ENCODE measurements around the gene GRM8.

Gene GRM8

DNA sequence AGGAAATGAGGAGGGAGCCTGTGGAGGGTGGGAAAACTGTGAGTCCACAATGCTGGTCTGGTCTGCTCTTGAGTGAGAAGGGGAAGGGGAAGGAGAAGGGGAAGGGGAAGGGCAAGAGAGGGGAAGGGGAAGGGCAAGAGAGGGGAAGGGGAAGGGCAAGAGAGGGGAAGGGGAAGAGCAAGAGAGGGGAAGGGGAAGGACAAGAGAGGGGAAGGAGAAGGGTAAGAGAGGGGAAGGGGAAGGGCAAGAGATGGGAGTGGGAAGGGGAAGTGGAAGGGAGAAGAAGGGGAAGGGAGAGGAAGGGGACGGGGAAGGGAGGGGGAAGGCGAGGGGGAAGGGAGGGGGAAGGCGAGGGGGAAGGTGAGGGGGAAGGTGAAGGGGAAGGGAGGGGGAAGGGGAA, 213.2 kb downstream of the GRM8 start:
- TF ChIP-seq TAF1 (IDR thresholded peaks at IDR 0.05; ENCODE audit: borderline replicate concordance, insufficient read depth, low read length) (no peak), FOXP2 (optimal IDR thresholded peaks at IDR 0.05; ENCODE audit: borderline replicate concordance, extremely low read depth, extremely low read length, insufficient read depth) (no peak), POLR2AphosphoS5 (IDR thresholded peaks at IDR 0.05; ENCODE audit: low read depth, low read length) (no peak), SIN3A (IDR thresholded peaks at IDR 0.05; ENCODE audit: borderline replicate concordance, insufficient read depth, low read length) (no peak)
- TF ChIP-seq, protein P1, sequence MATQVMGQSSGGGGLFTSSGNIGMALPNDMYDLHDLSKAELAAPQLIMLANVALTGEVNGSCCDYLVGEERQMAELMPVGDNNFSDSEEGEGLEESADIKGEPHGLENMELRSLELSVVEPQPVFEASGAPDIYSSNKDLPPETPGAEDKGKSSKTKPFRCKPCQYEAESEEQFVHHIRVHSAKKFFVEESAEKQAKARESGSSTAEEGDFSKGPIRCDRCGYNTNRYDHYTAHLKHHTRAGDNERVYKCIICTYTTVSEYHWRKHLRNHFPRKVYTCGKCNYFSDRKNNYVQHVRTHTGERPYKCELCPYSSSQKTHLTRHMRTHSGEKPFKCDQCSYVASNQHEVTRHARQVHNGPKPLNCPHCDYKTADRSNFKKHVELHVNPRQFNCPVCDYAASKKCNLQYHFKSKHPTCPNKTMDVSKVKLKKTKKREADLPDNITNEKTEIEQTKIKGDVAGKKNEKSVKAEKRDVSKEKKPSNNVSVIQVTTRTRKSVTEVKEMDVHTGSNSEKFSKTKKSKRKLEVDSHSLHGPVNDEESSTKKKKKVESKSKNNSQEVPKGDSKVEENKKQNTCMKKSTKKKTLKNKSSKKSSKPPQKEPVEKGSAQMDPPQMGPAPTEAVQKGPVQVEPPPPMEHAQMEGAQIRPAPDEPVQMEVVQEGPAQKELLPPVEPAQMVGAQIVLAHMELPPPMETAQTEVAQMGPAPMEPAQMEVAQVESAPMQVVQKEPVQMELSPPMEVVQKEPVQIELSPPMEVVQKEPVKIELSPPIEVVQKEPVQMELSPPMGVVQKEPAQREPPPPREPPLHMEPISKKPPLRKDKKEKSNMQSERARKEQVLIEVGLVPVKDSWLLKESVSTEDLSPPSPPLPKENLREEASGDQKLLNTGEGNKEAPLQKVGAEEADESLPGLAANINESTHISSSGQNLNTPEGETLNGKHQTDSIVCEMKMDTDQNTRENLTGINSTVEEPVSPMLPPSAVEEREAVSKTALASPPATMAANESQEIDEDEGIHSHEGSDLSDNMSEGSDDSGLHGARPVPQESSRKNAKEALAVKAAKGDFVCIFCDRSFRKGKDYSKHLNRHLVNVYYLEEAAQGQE (IDR thresholded peaks at IDR 0.05; ENCODE audit: insufficient read depth in 1 of 2, low read depth in 2 of 2, low read length in 2 of 2), result no peak

DNA sequence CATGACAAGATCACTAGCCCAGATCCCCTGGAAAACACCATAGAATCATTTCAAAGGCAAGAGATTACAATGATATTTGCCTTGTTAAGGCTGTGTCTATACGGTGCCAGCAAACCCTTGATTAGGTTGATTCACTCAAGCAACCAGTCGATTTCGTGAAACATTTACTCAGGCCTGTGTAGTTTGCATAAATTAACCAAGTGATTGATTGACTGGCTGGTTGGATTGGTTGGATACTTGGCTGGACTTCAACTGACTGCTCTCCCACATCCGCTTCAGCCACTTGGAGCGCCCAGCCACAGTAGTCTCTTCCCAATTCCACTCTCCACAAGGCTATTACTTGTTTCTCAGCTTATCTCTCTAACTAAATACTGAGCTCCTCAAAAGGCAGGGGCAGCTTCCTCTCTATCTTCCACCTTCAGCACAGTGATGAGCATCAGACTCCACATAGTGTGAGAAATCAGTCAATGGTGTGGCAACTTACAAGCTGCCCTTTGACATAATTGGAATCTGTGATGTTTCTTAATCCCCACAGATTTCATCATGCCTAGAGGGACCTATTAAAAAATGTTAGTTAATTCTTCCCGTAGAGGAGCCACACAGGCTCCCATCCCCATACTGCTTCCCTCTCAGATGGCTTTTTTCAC, 217.4 kb downstream of the GRM8 start:
- TF ChIP-seq SIN3A (IDR thresholded peaks at IDR 0.05; ENCODE audit: borderline replicate concordance, insufficient read depth, low read length), result no peak
- no peak for TF ChIP-seq POLR2AphosphoS5 (IDR thresholded peaks at IDR 0.05; ENCODE audit: low read depth, low read length)
- TF ChIP-seq FOXP2 (optimal IDR thresholded peaks at IDR 0.05; ENCODE audit: borderline replicate concordance, extremely low read depth, extremely low read length, insufficient read depth), result no peak
- no peak for TF ChIP-seq TAF1 (IDR thresholded peaks at IDR 0.05; ENCODE audit: borderline replicate concordance, insufficient read depth, low read length)
- TF ChIP-seq, protein P1 (IDR thresholded peaks at IDR 0.05; ENCODE audit: insufficient read depth in 1 of 2, low read depth in 2 of 2, low read length in 2 of 2), result no peak

DNA sequence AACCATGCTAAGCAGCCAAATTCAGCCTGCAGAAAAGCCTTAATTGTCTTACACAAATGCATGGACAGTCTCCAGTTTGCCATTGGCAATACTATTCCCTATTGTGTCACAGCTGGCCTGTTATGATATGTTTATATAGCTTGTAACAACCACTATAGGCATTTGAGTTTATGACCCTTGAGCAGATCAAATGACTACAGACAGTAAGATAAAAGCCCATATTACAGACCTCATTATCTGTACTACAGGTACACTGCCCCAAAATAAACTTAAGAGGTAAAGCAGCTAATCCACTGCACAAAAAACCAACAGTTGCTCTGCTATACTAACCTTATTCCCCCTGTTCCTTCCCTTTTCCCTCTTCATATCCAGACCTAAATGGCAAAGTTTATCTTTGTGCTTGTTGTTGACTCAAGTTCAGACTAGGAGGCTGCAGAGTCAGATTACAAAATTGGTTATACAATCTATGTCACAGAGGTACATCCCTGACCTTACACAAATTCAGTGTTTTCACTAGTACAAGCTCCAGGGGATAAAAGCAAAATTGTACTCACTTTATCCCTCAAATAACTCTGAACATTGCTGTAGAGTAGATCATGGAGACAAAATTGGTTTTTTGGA, 218.4 kb downstream of the GRM8 start:
- TF ChIP-seq TAF1 (IDR thresholded peaks at IDR 0.05; ENCODE audit: borderline replicate concordance, insufficient read depth, low read length), result no peak
- TF ChIP-seq FOXP2 (optimal IDR thresholded peaks at IDR 0.05; ENCODE audit: borderline replicate concordance, extremely low read depth, extremely low read length, insufficient read depth), result no peak
- TF ChIP-seq SIN3A (IDR thresholded peaks at IDR 0.05; ENCODE audit: borderline replicate concordance, insufficient read depth, low read length), result no peak
- TF ChIP-seq, protein P1 (IDR thresholded peaks at IDR 0.05; ENCODE audit: insufficient read depth in 1 of 2, low read depth in 2 of 2, low read length in 2 of 2), result no peak
- no peak for TF ChIP-seq POLR2AphosphoS5 (IDR thresholded peaks at IDR 0.05; ENCODE audit: low read depth, low read length)

DNA sequence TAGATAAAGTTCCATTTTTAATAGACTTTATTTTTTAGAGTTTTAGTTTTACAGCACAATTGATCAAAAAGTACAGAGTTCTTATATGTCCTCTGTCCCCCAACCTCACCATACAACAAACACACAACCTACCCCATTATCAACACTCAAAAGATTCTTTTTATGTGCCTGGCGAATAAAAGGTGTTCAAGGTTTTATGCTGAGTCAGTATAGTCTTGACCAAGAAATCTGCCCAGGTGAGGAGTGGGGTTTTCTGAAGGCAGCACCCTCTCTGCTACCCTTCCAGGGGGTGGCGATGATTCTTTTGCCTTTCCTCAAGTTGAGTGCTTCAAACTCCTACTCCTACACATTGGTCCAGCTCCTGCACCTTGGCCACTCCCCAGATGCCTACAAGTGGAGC, 222.9 kb downstream of the GRM8 start:
- TF ChIP-seq, protein P1 (IDR thresholded peaks at IDR 0.05; ENCODE audit: insufficient read depth in 1 of 2, low read depth in 2 of 2, low read length in 2 of 2), result no peak
- TF ChIP-seq POLR2AphosphoS5 (IDR thresholded peaks at IDR 0.05; ENCODE audit: low read depth, low read length), result no peak
- TF ChIP-seq TAF1 (IDR thresholded peaks at IDR 0.05; ENCODE audit: borderline replicate concordance, insufficient read depth, low read length), result no peak
- TF ChIP-seq SIN3A (IDR thresholded peaks at IDR 0.05; ENCODE audit: borderline replicate concordance, insufficient read depth, low read length), result no peak
- no peak for TF ChIP-seq FOXP2 (optimal IDR thresholded peaks at IDR 0.05; ENCODE audit: borderline replicate concordance, extremely low read depth, extremely low read length, insufficient read depth)

Measured in PFSK-1 (cell line).